HG03571 (cell line): ENCODE results near the gene SLC44A2.

ENCODE experiments used
- ATAC-seq: cut with Tn5 transposase; IDR thresholded peaks from one replicate; pipeline ENCODE4 v1.9.1; 2021; ENCODE audit not compliant: unreplicated experiment

Gene SLC44A2

DNA sequence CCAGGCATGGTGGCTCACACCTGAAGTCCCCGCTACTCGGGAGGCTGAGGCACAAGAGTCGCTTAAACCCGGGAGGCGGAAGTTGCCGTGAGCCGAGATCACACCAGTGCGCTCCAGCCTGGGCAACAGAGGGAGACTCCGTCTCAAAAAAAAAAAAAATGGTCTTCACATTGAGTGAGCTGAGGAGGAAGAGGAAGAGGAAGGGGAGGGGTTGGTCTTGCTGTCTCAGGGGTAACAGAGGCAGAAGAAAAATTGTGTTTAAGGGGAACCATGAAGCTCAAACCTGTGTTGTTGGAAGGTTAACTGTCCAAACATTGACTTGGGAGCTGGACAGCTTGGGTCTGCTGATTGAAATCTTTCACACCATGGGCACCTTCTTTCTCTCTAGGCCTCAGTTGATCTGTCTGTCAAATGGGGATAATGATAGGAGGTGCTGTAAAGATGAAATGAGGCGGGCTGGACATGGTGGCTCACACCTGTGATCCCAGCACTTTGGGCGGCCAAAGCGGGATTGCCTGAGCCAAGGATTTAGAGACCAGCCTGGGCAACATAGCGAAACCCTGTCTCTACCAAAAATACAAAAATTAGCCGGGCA lies 9.8 kb upstream of the SLC44A2 start:
- ATAC-seq = no peak

DNA sequence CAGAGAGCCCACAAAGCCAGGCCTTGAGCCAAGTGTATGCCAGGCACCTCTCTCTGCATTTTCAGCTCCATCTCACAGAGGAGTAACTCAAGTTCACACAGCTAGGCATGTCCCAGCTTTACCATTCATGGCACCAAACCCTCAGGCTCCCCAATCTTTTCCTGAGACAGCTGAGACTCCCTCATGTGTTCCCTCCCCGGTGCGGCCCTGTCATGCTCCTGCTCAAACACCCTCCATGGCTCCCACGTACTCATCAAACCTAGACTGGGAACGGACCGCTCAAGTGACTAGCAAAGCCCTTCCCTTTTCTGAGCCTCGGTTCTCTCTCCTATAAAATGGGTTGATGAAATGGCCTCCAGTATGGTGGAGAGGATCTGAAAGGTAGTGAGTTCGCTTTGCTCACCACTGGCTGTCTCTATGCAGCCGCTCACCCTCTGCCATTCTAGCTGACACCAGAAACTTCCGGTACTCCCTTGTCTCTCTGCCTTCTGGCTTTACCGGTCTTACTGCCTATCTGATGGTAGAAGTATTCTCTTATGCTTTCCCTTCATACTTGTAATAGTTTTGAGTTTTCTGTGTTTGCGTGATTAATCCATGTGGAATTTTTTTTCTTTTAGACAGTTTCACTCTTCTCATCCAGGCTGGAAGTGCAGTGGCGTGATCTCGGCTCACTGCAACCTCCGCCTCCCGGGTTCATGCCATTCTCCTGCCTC lies 7.8 kb upstream of the SLC44A2 start:
- ATAC-seq = no peak

DNA sequence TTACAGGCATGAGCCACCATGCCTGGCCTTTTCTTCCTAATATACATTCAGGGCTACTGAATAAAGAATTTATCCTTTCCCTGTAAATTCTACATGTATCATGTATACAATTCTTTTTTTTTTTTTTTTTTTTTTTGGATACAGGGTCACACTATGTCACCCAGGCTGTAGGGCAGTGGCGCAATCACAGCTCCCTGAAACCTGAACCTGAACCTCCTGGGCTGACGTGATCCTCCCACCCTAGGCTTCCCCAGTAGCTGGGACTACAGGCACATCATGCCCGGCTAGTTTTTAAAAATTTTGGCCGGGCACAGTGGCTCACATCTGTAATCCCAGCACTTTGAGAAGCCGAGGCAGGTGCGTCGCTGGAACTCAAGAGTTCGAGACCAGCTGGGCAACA lies 6.5 kb upstream of the SLC44A2 start:
- ATAC-seq = no peak

DNA sequence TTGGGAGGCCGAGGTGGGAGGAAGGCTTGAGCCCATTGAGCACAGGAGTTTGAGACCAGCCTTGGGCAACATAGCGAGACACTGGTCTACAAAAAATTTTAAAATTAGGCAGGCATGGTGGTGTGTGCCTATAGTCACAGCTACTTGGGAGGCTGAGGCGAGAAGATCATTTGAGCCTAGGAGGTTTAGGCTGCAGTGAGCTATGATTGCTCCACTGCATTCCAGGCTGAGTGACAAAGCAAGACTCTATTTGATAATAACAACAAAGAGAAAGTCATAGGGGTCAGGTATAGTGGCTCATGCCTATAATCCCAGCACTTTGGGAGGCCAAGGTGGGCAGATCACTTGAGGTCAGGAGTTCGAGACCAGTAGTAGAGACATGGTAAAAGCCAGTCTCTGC lies 4.6 kb upstream of the SLC44A2 start:
- no peak for ATAC-seq

DNA sequence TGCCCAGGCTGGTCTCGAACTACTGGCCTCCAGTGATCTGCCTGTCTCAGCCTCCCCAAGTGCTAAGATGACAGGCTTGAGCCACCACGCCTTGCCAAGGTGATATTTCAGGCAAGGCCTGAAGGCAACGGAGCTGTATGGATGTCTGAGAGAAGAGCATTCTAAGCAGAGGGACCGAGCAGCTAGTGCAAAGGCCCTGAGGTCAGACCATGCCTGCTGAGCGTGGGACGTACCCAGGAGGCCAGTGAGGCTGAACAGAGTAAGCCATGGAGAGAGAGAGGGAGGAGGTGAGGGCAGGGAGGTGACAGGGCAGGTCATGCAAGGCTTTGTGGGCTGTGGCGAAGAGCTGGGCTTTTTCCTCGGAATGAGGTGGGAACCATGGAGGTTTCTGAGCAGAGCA lies 3.4 kb upstream of the SLC44A2 start:
- no peak for ATAC-seq

DNA sequence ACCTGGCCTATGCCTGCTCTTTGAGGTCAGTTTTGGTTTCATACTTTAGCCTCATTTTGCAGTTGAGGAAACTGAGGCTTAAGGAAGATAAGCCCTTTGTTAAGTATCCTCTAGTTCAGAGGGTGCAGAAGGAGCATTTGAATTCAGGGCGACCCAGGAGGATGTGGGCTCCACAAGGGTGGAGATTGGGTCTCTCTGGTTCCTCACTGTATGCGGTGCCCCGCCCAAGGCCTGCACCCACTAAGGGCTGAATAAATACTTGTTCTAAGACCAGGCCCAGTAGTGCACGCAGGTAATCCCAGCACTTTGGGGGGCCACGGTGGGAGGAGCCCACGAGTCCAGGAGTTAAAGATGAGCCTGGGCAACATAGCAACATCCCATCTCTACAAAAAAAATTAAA lies 768 bp upstream of the SLC44A2 start:
- no peak for ATAC-seq

DNA sequence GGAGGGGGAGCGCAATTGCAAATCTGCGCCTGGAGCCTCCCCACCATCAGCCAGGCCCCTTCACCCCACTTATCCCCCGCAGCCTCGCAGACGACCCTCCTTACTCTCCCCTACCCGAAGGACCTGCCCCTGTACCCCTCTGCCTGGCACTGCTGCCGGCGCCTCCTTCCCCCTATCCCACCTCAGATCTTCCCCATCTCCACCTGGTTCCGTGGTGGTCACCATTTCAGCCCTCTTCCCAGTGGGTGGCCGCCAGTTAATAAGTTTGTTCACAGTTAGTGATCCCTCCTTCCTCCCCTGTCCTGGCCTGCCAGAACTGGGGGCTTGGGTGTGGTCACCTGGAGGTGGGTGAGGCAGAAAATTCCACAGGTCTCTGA lies 397 bp downstream of the SLC44A2 start:
- ATAC-seq = no peak

DNA sequence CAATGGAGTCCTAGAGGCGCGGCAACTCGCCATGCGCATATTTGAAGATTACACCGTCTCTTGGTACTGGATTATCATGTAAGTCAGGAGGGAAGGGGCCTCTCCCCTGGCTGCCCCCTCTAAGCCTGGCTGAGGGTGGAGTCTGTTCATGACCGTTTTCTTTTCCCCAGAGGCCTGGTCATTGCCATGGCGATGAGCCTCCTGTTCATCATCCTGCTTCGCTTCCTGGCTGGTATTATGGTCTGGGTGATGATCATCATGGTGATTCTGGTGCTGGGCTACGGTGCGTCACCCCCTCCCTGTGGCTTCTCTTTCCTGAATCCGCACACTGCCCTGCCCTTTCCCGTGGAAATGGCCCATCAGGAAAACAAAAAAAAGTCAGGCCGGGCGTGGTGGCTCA lies 6.5 kb downstream of the SLC44A2 start:
- ATAC-seq = no peak

DNA sequence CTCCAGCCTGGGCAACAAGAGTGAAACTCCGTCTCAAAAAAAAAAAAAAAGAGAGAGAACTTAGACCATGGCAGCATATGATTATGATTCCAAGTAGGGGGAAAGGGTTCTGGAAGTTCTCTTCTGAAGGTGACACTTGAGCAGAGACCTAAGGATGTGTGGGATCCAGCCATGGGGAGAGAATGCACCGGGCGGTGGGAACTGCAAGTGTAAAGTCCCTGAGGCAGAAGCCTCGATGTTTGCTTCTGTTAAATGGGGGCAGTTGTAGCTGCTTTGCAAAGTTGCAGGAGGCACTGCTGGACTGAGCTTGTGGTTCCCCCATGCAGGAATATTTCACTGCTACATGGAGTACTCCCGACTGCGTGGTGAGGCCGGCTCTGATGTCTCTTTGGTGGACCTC lies 9.1 kb downstream of the SLC44A2 start:
- no peak for ATAC-seq

DNA sequence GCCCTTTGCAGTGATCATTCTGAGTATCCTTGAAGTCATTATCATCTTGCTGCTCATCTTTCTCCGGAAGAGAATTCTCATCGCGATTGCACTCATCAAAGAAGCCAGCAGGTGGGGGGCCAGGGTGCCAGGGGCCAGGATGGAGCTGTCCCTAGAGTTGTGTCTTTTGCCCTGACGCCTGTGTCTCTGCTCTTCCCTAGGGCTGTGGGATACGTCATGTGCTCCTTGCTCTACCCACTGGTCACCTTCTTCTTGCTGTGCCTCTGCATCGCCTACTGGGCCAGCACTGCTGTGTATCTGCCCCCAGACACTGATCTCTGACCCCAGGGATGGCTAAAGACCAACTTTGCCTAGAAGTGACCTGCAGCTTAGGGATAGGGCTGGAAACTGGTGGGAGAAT lies 9.6 kb downstream of the SLC44A2 start:
- ATAC-seq = no peak

DNA sequence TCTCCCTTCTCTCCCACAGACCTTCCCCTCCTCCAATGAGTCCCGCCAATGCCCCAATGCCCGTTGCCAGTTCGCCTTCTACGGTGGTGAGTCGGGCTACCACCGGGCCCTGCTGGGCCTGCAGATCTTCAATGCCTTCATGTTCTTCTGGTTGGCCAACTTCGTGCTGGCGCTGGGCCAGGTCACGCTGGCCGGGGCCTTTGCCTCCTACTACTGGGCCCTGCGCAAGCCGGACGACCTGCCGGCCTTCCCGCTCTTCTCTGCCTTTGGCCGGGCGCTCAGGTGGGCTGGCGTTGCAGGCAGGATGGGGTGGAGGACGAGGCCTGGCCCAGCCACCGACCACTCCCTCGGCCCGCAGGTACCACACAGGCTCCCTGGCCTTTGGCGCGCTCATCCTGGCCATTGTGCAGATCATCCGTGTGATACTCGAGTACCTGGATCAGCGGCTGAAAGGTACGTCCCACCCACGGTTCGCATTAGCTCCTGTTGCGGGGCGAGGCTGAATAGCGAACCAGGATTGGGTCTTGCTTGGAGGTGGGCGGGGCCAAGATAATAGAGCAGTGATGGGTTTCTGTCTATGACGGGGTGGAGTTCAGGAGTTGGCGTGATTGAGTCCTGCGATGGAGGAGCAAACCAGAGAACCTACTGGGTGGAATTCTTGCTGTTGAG lies 11.1 kb downstream of the SLC44A2 start:
- ATAC-seq = no peak

DNA sequence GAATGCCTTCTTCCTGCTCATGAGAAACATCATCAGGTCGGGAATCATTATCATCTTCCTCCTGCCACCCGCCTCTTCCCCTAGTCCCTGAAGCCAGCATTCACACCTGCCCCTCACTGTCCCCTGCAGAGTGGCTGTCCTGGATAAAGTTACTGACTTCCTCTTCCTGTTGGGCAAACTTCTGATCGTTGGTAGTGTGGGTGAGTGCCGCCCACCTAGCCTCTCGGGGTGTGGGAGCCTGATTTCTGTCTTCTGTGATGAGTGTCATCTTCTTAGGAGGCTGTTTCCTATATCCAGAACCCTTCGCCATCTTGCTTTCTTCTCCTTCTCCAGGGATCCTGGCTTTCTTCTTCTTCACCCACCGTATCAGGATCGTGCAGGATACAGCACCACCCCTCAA lies 12.5 kb downstream of the SLC44A2 start:
- no peak for ATAC-seq

DNA sequence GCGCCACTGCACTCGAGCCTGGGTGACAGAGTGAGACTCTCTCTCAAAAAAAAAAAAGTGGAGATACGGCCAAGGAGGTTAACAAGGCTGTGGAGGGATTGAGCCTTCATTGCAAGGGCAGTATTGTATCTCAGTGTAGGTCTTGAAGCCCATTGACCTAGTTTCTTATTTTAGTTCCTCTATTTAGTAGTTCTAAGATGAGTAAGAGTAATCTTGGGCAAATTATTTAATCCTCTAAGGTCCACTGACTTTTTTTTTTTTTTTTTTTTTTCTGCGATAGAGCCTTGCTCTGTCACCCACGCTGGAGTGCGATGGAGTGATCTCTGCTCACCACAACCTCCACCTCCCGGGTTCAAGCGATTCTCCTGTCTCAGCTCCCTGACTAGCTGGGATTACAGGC lies 14.5 kb downstream of the SLC44A2 start:
- ATAC-seq = no peak

DNA sequence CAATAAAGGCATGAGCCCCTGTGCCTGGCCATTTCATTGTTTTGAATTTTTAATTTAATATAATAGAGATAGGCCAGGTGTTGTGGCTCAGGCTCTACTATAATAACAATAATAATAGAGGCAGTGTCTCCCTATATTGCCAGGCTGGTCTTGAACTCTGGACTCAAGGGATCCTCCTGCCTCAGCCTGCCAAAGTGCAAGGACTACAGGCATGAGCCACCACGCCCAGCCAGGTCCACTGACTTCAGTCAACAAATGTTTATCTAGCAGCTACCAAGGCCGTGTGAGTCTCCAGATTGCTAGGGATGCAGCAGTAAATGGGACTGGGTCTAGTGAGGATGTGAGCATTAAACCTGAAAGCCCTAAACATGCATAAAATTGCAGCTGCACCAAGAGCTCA lies 15.0 kb downstream of the SLC44A2 start:
- no peak for ATAC-seq

DNA sequence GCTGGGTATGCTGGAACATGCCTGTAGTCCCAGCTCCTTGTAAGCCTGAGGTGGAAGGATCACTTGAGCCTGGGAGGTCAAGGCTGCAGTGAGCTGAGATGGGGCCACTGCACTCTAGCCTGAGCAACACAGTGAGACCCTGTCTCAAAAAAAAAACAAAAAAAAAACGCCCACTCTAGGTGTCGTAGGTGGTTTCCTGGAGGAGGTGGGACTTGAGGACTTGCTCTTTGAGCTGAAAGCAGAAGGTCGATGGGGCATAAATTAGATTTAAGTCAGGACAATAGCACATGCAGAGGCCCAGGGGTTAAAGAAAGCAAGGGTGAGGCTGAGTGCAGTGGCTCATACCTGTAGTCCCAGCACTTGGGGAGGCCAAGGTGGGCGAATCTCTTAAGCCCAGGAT lies 15.9 kb downstream of the SLC44A2 start:
- ATAC-seq = no peak

DNA sequence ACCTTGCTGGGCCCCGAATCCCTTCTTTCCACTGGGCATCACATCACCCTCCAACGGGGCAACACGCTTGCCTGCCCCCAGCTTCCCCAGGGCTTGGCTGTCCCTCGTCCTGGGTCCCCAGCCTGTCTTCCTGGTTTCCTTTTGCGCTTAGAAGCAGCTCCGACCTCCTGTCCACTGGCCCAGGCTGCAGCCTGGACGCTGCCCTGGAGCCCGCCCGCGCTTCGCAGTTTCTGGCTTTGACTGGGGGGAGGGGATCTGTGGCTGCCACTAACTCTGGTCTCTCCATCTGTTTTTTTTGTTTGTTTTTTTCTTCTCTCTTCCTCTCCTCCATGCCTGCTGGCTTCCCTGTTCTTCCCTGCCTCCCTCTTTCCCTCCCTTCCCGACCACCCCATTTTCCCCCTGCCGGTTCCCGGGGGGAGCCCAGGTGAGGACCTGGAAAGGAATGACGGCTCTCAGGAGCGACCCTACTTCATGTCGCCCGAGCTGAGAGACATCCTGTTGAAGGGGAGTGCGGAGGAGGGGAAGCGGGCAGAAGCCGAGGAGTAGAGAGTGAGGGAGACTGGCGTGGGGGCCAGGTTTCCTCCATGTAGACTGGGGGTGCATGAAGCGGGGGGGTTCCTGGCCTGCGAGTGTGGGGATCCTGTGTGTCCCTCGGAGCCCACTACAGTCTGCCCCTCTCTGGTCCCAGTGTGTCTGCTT lies 17.3 kb downstream of the SLC44A2 start:
- ATAC-seq = no peak

DNA sequence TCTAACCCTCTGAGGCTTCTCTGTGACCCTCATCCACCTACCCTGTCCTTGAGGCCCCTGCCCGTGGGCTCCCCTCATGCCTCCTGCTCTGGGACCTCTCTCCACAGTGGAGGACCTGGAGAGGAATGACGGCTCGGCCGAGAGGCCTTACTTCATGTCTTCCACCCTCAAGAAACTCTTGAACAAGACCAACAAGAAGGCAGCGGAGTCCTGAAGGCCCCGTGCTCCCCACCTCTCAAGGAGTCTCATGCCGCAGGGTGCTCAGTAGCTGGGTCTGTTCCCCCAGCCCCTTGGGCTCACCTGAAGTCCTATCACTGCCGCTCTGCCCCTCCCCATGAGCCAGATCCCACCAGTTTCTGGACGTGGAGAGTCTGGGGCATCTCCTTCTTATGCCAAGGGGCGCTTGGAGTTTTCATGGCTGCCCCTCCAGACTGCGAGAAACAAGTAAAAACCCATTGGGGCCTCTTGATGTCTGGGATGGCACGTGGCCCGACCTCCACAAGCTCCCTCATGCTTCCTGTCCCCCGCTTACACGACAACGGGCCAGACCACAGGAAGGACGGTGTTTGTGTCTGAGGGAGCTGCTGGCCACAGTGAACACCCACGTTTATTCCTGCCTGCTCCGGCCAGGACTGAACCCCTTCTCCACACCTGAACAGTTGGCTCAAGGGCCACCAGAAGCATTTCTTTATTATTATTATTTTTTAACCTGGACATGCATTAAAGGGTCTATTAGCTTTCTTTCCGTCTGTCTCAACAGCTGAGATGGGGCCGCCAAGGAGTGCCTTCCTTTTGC lies 18.0 kb downstream of the SLC44A2 start:
- ATAC-seq = no peak

DNA sequence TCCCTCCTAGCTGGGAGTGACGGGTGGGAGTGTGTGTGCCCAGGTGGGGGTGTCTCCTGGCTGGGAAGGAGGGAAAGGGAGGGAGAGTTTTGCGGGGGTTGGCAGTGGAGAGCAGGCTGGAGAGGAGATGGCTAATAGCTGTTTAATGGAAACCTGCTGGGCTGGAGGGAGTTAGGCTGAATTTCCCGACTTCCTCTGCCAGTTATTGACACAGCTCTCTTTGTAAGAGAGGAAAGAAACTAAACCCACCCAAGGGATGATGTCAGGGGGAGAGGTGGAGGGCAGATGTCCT lies 18.6 kb downstream of the SLC44A2 start:
- ATAC-seq = no peak

DNA sequence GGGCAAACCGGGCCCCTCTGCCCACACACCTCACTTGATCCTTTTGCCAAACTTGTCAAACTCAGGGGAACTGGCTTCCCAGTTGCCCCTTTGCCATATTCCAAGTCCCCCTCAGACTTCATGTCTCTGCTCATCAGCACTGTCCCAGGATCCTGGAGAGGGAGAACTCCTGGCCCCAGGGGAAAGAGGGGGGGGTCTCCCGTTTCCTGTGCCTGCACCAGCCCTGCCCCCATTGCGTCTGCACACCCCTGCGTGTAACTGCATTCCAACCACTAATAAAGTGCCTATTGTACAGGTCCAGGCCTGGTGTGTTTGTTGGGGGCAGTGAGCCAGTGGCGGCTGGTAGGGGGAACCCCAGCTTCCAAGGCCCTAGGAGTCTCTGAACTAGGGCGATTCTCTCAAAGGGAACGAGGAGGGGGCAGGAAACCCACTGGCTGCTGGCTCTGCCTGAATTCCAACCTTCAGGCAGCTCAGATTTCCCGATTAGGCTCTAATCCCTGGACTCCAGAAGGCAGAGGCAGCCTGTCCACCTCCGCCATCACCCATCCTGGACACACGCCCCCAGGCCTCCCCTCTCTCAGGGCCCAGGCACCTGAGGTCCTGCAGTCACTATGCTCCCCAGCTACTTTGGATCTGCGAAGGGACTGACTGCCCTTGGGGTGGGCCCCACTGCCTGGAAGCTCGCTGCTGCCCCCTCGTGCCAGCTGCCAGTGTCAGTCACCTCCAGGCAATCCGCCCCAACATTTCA lies 19.1 kb downstream of the SLC44A2 start:
- ATAC-seq = no peak

DNA sequence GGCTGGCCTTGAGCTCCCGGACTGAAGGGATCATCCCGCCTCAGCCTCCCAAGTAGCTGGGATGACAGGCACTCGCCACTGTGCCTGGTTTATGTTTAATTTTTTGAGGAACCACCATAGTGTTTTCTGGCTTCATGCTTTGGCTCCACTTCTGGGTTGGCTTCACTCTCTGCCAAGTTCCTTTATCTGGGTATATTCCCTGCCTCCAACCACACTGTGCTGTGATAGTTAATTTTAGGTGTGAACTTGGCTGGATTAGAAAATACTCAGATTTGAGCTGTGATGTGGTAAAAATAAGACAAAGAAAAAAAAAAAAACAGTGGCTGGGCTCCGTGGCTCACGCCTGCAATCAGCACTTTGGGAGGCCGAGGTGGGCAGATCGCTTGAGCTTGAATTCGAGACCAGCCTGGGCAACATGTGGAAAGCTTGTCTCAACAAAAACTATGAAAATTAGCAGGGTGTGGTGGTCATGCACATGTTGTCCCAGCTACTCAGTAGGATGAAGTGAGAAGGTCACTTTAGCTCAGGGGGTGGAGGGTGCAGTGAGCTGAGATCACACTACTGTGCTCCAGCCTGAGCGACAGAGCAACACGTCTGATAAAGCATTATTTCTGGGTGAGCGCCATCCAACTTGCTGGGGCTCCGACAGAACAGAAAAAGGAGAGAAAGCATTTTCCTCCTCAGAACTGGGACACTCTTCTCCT lies 21.3 kb downstream of the SLC44A2 start:
- no peak for ATAC-seq
